Osteoblast (primary cell): ENCODE results near the gene TFDP2. TPM values are rescaled to one million over a fixed set of nuclear protein-coding genes. Genes with fewer than 3 reads are reported as not detected.
"Not testable (repeated sequence)": the region's sequence is repeated elsewhere in the genome, so short reads cannot be mapped to it uniquely, and the experiment has no call there.

ENCODE experiments used
- DNase-seq: peaks from one replicate; pipeline ENCODE4 v3.0.0; 2011; ENCODE audit warnings: low spot score, mixed read lengths; ENCODE audit not compliant: insufficient read length; ENCODE audit errors: missing footprints
- H2AFZ ChIP-seq: 2 replicates; pipeline ENCODE4 v1.6.0; 2011; ENCODE audit warnings: mild to moderate bottlenecking, low read length
- H3K27ac ChIP-seq: 2 replicates; pipeline ENCODE4 v1.5.1; 2011; ENCODE audit warnings: mild to moderate bottlenecking, low read depth, low read length, moderate library complexity
- H3K27me3 ChIP-seq: 2 replicates; pipeline ENCODE4 v1.6.0; 2012; ENCODE audit warnings: mild to moderate bottlenecking, control low read depth, inconsistent platforms, low read length, moderate library complexity; ENCODE audit not compliant: insufficient read depth
- H3K36me3 ChIP-seq: 2 replicates; pipeline ENCODE4 v1.5.1; 2011; ENCODE audit warnings: mild to moderate bottlenecking, low read length, control low read depth, moderate library complexity; ENCODE audit not compliant: insufficient read depth
- H3K4me1 ChIP-seq: 2 replicates; pipeline ENCODE4 v1.5.1; 2011; ENCODE audit warnings: mild to moderate bottlenecking, low read length, control low read depth, moderate library complexity; ENCODE audit not compliant: insufficient read depth
- H3K4me2 ChIP-seq: 2 replicates; pipeline ENCODE4 v1.6.0; 2011; ENCODE audit warnings: mild to moderate bottlenecking, low read length; ENCODE audit not compliant: insufficient read depth
- H3K4me3 ChIP-seq: fragments of 200-600 bp; sonication (generic); 3 replicates; pipeline ENCODE4 v1.5.1; 2012; ENCODE audit warnings: mild to moderate bottlenecking, low read length, inconsistent platforms; ENCODE audit not compliant: insufficient read depth
- H3K79me2 ChIP-seq: 2 replicates; pipeline ENCODE4 v1.6.0; 2012; ENCODE audit warnings: mild to moderate bottlenecking, low read length, control low read depth, inconsistent platforms; ENCODE audit not compliant: insufficient read depth
- H3K9me3 ChIP-seq: 2 replicates; pipeline ENCODE4 v1.5.1; 2011; ENCODE audit warnings: low read depth, low read length, control low read depth
- H4K20me1 ChIP-seq: 2 replicates; pipeline ENCODE4 v1.6.0; 2012; ENCODE audit warnings: mild to moderate bottlenecking, low read length, control low read depth; ENCODE audit not compliant: insufficient read depth
- total RNA-seq: library from RNA; depleted of rRNA; stranded (reverse); fragments of >200 nt; gene quantifications from 2 replicates; pipeline ENCODE4 v1.2.3, GENCODE V29; 2012
- TF ChIP-seq, protein P1 (sequence below): IDR thresholded peaks from 2 replicates; pipeline ENCODE4 v1.5.1; 2011; ENCODE audit warnings: mild to moderate bottlenecking, low read depth, low read length, moderate library complexity; ENCODE audit errors: extremely low read depth

TFDP2 gene
- total RNA-seq, 1 donor = 41.6 TPM

- no peak overlapping the region for H2AFZ ChIP-seq
- no peak overlapping the region for H3K27ac ChIP-seq
- H3K27me3 ChIP-seq = no peaks in the 10 kb centered on the region
- no peak overlapping the region for H3K4me2 ChIP-seq
- H3K4me1 ChIP-seq = no peaks in the 10 kb centered on the region
- TF ChIP-seq, protein P1, sequence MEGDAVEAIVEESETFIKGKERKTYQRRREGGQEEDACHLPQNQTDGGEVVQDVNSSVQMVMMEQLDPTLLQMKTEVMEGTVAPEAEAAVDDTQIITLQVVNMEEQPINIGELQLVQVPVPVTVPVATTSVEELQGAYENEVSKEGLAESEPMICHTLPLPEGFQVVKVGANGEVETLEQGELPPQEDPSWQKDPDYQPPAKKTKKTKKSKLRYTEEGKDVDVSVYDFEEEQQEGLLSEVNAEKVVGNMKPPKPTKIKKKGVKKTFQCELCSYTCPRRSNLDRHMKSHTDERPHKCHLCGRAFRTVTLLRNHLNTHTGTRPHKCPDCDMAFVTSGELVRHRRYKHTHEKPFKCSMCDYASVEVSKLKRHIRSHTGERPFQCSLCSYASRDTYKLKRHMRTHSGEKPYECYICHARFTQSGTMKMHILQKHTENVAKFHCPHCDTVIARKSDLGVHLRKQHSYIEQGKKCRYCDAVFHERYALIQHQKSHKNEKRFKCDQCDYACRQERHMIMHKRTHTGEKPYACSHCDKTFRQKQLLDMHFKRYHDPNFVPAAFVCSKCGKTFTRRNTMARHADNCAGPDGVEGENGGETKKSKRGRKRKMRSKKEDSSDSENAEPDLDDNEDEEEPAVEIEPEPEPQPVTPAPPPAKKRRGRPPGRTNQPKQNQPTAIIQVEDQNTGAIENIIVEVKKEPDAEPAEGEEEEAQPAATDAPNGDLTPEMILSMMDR = no peak
- H3K36me3 ChIP-seq = peaks cover 12% of the 10 kb centered on the region
- no peak overlapping the region for H3K4me3 ChIP-seq
- H3K79me2 ChIP-seq = no peaks in the 10 kb centered on the region
- no peak for DNase-seq
- H4K20me1 ChIP-seq = no peaks in the 10 kb centered on the region
- no peaks in the 10 kb centered on the region for H3K9me3 ChIP-seq
These were observed 218.5 kb downstream of the TFDP2 start for GRCh38 chr3:141930801-141931200.

GRCh38 chr3:141929341-141929995 lies 219.9 kb downstream of the TFDP2 start:
- Histone ChIP-seq H3K4me2 (no peak overlapping the region), H3K9me3 (no peaks in the 10 kb centered on the region), H2AFZ (no peak overlapping the region), H3K4me3 (no peak overlapping the region), H3K27me3 (no peaks in the 10 kb centered on the region), H3K36me3 (peaks cover 12% of the 10 kb centered on the region), H4K20me1 (no peaks in the 10 kb centered on the region), H3K4me1 (no peaks in the 10 kb centered on the region), H3K79me2 (no peaks in the 10 kb centered on the region), H3K27ac (no peak overlapping the region)
- TF ChIP-seq, protein P1 = no peak
- DNase-seq = no peak

DNA sequence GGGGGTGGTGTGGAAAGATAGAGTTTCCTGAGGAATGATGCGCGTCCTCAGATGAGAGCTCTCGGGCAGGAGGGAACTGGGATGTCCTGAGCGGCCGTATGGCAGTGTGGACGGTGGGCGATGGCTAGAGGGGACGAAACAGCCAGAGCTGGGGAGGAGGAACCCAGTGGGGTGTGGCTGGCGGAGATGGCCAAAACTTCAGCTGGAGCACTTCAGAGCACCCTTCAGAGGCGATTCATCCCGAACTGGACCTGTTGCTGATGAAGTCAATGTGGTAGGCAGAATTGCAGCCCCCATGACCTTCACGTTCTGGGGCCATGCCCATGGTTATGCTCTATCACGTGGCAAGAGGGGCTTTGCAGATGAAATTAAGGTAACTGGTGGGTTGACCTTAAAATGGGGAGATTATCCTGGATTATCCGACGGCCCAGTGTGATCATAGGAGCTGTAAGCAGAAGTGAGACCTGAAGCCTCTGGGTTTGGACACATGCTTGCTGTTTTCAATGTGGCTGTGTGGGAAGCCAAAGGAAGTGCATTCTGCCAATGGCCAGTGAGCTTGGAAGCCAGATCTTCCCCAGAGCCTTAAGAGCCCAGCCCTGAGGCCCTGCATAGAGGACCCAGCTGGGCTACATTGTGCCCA lies 220.6 kb downstream of the TFDP2 start:
- no peaks in the 10 kb centered on the region for H4K20me1 ChIP-seq

DNA sequence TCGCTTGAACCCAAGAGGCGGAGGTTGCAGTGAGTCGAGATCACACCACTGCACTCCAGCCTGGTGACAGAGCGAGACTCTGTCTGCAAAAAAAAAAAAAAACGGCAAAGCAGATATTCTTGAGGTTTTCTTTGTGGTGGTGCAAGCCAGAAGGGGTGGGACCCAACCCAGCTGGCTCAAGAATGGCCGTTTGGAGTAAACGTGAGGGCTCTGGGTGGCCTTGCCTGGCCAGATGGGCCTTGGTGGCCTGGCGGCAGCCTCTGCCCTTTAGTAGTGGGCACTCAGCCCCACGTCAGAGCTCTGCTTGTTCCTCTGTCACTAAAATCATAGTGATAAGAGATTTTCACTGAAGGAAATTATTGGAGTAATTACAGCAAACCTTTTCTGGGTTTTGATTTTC lies 222.4 kb downstream of the TFDP2 start:
- H3K36me3 ChIP-seq = peaks cover 19% of the 10 kb centered on the region
- no peak overlapping the region for H3K4me3 ChIP-seq
- no peak overlapping the region for H2AFZ ChIP-seq
- H3K27me3 ChIP-seq = no peaks in the 10 kb centered on the region
- H3K9me3 ChIP-seq = no peaks in the 10 kb centered on the region
- DNase-seq = no peak
- H3K27ac ChIP-seq = no peak overlapping the region
- no peaks in the 10 kb centered on the region for H3K4me1 ChIP-seq
- no peak overlapping the region for H3K4me2 ChIP-seq
- no peaks in the 10 kb centered on the region for H4K20me1 ChIP-seq
- H3K79me2 ChIP-seq = no peaks in the 10 kb centered on the region
- TF ChIP-seq, protein P1 = no peak

More for the DNA sequence above, 220.6 kb downstream of the TFDP2 start:
- H3K4me1 ChIP-seq = no peaks in the 10 kb centered on the region
- no peak for DNase-seq
- no peak overlapping the region for H3K27ac ChIP-seq
- TF ChIP-seq, protein P1 = no peak
- H3K36me3 ChIP-seq = peaks cover 14% of the 10 kb centered on the region
- H3K9me3 ChIP-seq = no peaks in the 10 kb centered on the region
- no peaks in the 10 kb centered on the region for H3K27me3 ChIP-seq
- H3K79me2 ChIP-seq = no peaks in the 10 kb centered on the region
- no peak overlapping the region for H3K4me3 ChIP-seq
- H3K4me2 ChIP-seq = no peak overlapping the region
- H2AFZ ChIP-seq = no peak overlapping the region

DNA sequence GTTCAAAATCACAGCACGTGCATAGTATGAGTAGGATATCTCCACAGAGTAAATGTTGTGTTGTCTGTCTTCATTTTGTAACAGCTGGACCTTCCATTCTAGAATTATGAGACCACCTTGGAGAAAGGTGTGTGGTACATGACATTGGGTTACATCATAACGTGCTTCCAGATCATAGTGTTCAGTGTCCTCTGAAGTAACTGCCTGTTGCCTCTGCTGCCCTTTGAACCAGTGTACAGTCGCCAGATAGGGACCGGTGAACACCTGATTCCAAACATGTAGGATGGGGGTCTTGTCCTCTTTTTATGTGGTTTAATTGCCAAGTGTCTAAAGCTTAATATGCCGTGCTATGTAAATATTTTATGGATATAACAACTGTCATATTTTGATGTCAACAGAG lies 223.7 kb downstream of the TFDP2 start:
- not testable (repeated sequence) for H3K27me3 ChIP-seq, DNase-seq, H4K20me1 ChIP-seq, H3K4me3 ChIP-seq, H3K4me1 ChIP-seq, H3K79me2 ChIP-seq, H2AFZ ChIP-seq, H3K9me3 ChIP-seq, H3K4me2 ChIP-seq, H3K27ac ChIP-seq
- H3K36me3 ChIP-seq = peaks cover 19% of the 10 kb centered on the region
